ENCODE measurements around the gene SLC11A1. TPM values are rescaled to one million over a fixed set of nuclear protein-coding genes. Genes with fewer than 3 reads are reported as not detected.

SLC11A1 gene
- total and polyA plus RNA-seq, 5 donors from 2014 or later = 0.47 to 1.4 (median 0.74) TPM

GRCh38 chr2:218343591-218343990 lies 38.5 kb upstream of the SLC11A1 start:
- no peak overlapping the region for H3K4me3 ChIP-seq (ENCODE audit: low read depth, low read length)
- Mint-ChIP-seq H3K36me3 (no peaks in the 10 kb centered on the region), H3K4me3 (no peak overlapping the region), H3K9me3 (peaks cover 0 to 1% (median 0%) of the 10 kb centered on the region in 7 donors), H3K27ac (peak overlapping the region in 1 of 3 donors; percentile 40), H3K4me1 (peaks cover 0 to 2% (median under 1%) of the 10 kb centered on the region in 4 donors), H3K27me3 (peaks cover 7% of the 10 kb centered on the region)
- no peaks in the 10 kb centered on the region for H3K9me3 ChIP-seq (ENCODE audit: control insufficient read depth in 2 of 2, low read length in 2 of 2)
- no peaks in the 10 kb centered on the region for H3K4me1 ChIP-seq (ENCODE audit: control insufficient read depth, insufficient read depth, low read length, poor library complexity, severe bottlenecking)
- no peaks in the 10 kb centered on the region for H3K36me3 ChIP-seq (ENCODE audit: control insufficient read depth, insufficient read depth, low read length)
- DNase-seq (no peak), ATAC-seq (ENCODE audit: low read depth in 2 of 2) (no peak)
- H3K27me3 ChIP-seq (ENCODE audit: control insufficient read depth, insufficient read depth, low read length) = no peaks in the 10 kb centered on the region
- no peak overlapping the region for H3K27ac ChIP-seq (ENCODE audit: insufficient read depth, low read length, poor library complexity, severe bottlenecking)

- H3K4me3 Mint-ChIP-seq = no peak overlapping the region
- no peak overlapping the region for H3K4me3 ChIP-seq (ENCODE audit: low read depth, low read length)
- H3K27ac ChIP-seq (ENCODE audit: insufficient read depth, low read length, poor library complexity, severe bottlenecking) = no peak overlapping the region
- DNase-seq = no peak
- peak overlapping the region in 2 of 3 donors; percentile 31 to 40 for H3K27ac Mint-ChIP-seq
- H3K27me3 ChIP-seq (ENCODE audit: control insufficient read depth, insufficient read depth, low read length) = no peaks in the 10 kb centered on the region
- H3K4me1 Mint-ChIP-seq = peaks cover 0 to 2% (median under 1%) of the 10 kb centered on the region in 4 donors
- H3K9me3 Mint-ChIP-seq = peaks cover 0 to 1% (median 0%) of the 10 kb centered on the region in 7 donors
- H3K36me3 ChIP-seq (ENCODE audit: control insufficient read depth, insufficient read depth, low read length) = no peaks in the 10 kb centered on the region
- H3K9me3 ChIP-seq (ENCODE audit: control insufficient read depth in 2 of 2, low read length in 2 of 2) = no peaks in the 10 kb centered on the region
- no peak for ATAC-seq (ENCODE audit: low read depth in 2 of 2)
- H3K27me3 Mint-ChIP-seq = peaks cover 7% of the 10 kb centered on the region
- no peaks in the 10 kb centered on the region for H3K4me1 ChIP-seq (ENCODE audit: control insufficient read depth, insufficient read depth, low read length, poor library complexity, severe bottlenecking)
- no peaks in the 10 kb centered on the region for H3K36me3 Mint-ChIP-seq
Observed at GRCh38 chr2:218344090-218344754, 37.9 kb upstream of the SLC11A1 start.

GRCh38 chr2:218344755-218345417 lies 37.2 kb upstream of the SLC11A1 start:
- Histone ChIP-seq H3K4me3 (ENCODE audit: low read depth, low read length) (no peak overlapping the region), H3K4me1 (ENCODE audit: control insufficient read depth, insufficient read depth, low read length, poor library complexity, severe bottlenecking) (no peaks in the 10 kb centered on the region), H3K9me3 (ENCODE audit: control insufficient read depth in 2 of 2, low read length in 2 of 2) (no peaks in the 10 kb centered on the region), H3K27ac (ENCODE audit: insufficient read depth, low read length, poor library complexity, severe bottlenecking) (no peak overlapping the region), H3K27me3 (ENCODE audit: control insufficient read depth, insufficient read depth, low read length) (no peaks in the 10 kb centered on the region), H3K36me3 (ENCODE audit: control insufficient read depth, insufficient read depth, low read length) (no peaks in the 10 kb centered on the region)
- no peak overlapping the region for H3K27ac Mint-ChIP-seq
- peaks cover 7% of the 10 kb centered on the region for H3K27me3 Mint-ChIP-seq
- ATAC-seq (ENCODE audit: low read depth in 2 of 2) (no peak), DNase-seq (no peak)
- H3K36me3 Mint-ChIP-seq = no peaks in the 10 kb centered on the region
- peaks cover 0 to 6% (median 0%) of the 10 kb centered on the region in 7 donors for H3K9me3 Mint-ChIP-seq
- no peak overlapping the region for H3K4me3 Mint-ChIP-seq
- H3K4me1 Mint-ChIP-seq = peaks cover 0 to 2% (median under 1%) of the 10 kb centered on the region in 4 donors

- no peak for ATAC-seq (ENCODE audit: low read depth in 2 of 2)
- Mint-ChIP-seq H3K27ac (peak overlapping the region in 1 of 3 donors; percentile 75), H3K36me3 (no peaks in the 10 kb centered on the region), H3K4me3 (no peak overlapping the region), H3K4me1 (peaks cover 0 to 2% (median under 1%) of the 10 kb centered on the region in 4 donors), H3K9me3 (peaks cover 0 to 8% (median 0%) of the 10 kb centered on the region in 7 donors), H3K27me3 (peaks cover 5% of the 10 kb centered on the region)
- no peaks in the 10 kb centered on the region for H3K36me3 ChIP-seq (ENCODE audit: control insufficient read depth, insufficient read depth, low read length)
- no peak for DNase-seq
- H3K4me3 ChIP-seq (ENCODE audit: low read depth, low read length) = no peak overlapping the region
- H3K27ac ChIP-seq (ENCODE audit: insufficient read depth, low read length, poor library complexity, severe bottlenecking) = no peak overlapping the region
- H3K4me1 ChIP-seq (ENCODE audit: control insufficient read depth, insufficient read depth, low read length, poor library complexity, severe bottlenecking) = no peaks in the 10 kb centered on the region
- peaks cover 0 to under 1% of the 10 kb centered on the region in 2 experiments for H3K9me3 ChIP-seq (ENCODE audit: control insufficient read depth in 2 of 2, low read length in 2 of 2)
- no peaks in the 10 kb centered on the region for H3K27me3 ChIP-seq (ENCODE audit: control insufficient read depth, insufficient read depth, low read length)
Observed at GRCh38 chr2:218345491-218346236, 36.4 kb upstream of the SLC11A1 start.

- Mint-ChIP-seq H3K27me3 (no peaks in the 10 kb centered on the region), H3K4me3 (no peak overlapping the region), H3K36me3 (no peaks in the 10 kb centered on the region), H3K27ac (no peak overlapping the region), H3K4me1 (peaks cover 0 to 2% (median 0%) of the 10 kb centered on the region in 4 donors), H3K9me3 (peaks cover 0 to 15% (median 6%) of the 10 kb centered on the region in 7 donors)
- H3K9me3 ChIP-seq (ENCODE audit: control insufficient read depth in 2 of 2, low read length in 2 of 2) = peaks cover 10 to 14% of the 10 kb centered on the region in 2 experiments
- H3K4me1 ChIP-seq (ENCODE audit: control insufficient read depth, insufficient read depth, low read length, poor library complexity, severe bottlenecking) = no peaks in the 10 kb centered on the region
- ATAC-seq (ENCODE audit: low read depth in 2 of 2) (no peak), DNase-seq (no peak)
- H3K27ac ChIP-seq (ENCODE audit: insufficient read depth, low read length, poor library complexity, severe bottlenecking) = no peak overlapping the region
- H3K4me3 ChIP-seq (ENCODE audit: low read depth, low read length) = no peak overlapping the region
- no peaks in the 10 kb centered on the region for H3K36me3 ChIP-seq (ENCODE audit: control insufficient read depth, insufficient read depth, low read length)
- H3K27me3 ChIP-seq (ENCODE audit: control insufficient read depth, insufficient read depth, low read length) = no peaks in the 10 kb centered on the region
Observed at GRCh38 chr2:218347172-218347571, 34.9 kb upstream of the SLC11A1 start.

- H3K27me3 Mint-ChIP-seq = peaks cover 5% of the 10 kb centered on the region
- H3K27ac Mint-ChIP-seq = no peak overlapping the region
- H3K36me3 Mint-ChIP-seq = no peaks in the 10 kb centered on the region
- no peaks in the 10 kb centered on the region for H3K27me3 ChIP-seq (ENCODE audit: control insufficient read depth, insufficient read depth, low read length)
- H3K36me3 ChIP-seq (ENCODE audit: control insufficient read depth, insufficient read depth, low read length) = no peaks in the 10 kb centered on the region
- peaks cover 14 to 17% of the 10 kb centered on the region in 2 experiments for H3K9me3 ChIP-seq (ENCODE audit: control insufficient read depth in 2 of 2, low read length in 2 of 2)
- H3K4me3 ChIP-seq (ENCODE audit: low read depth, low read length) = no peak overlapping the region
- H3K4me1 Mint-ChIP-seq = peaks cover 0 to 4% (median 0%) of the 10 kb centered on the region in 4 donors
- ATAC-seq (ENCODE audit: low read depth in 2 of 2) (no peak), DNase-seq (no peak)
- no peak overlapping the region for H3K4me3 Mint-ChIP-seq
- H3K9me3 Mint-ChIP-seq = peaks cover 0 to 16% (median 8%) of the 10 kb centered on the region in 7 donors
- H3K27ac ChIP-seq (ENCODE audit: insufficient read depth, low read length, poor library complexity, severe bottlenecking) = no peak overlapping the region
- no peaks in the 10 kb centered on the region for H3K4me1 ChIP-seq (ENCODE audit: control insufficient read depth, insufficient read depth, low read length, poor library complexity, severe bottlenecking)
Observed at GRCh38 chr2:218354045-218354444, 28.0 kb upstream of the SLC11A1 start.

- Histone ChIP-seq H3K4me1 (ENCODE audit: control insufficient read depth, insufficient read depth, low read length, poor library complexity, severe bottlenecking) (no peaks in the 10 kb centered on the region), H3K9me3 (ENCODE audit: control insufficient read depth in 2 of 2, low read length in 2 of 2) (peaks cover 14 to 17% of the 10 kb centered on the region in 2 experiments), H3K36me3 (ENCODE audit: control insufficient read depth, insufficient read depth, low read length) (no peaks in the 10 kb centered on the region), H3K27ac (ENCODE audit: insufficient read depth, low read length, poor library complexity, severe bottlenecking) (no peak overlapping the region), H3K4me3 (ENCODE audit: low read depth, low read length) (no peak overlapping the region), H3K27me3 (ENCODE audit: control insufficient read depth, insufficient read depth, low read length) (no peaks in the 10 kb centered on the region)
- H3K27ac Mint-ChIP-seq = peak overlapping the region in 1 of 3 donors; percentile 74
- no peak overlapping the region for H3K4me3 Mint-ChIP-seq
- peaks cover 0 to 4% (median 0%) of the 10 kb centered on the region in 4 donors for H3K4me1 Mint-ChIP-seq
- H3K36me3 Mint-ChIP-seq = no peaks in the 10 kb centered on the region
- H3K9me3 Mint-ChIP-seq = peaks cover 0 to 14% (median 8%) of the 10 kb centered on the region in 7 donors
- ATAC-seq (ENCODE audit: low read depth in 2 of 2) (no peak), DNase-seq (no peak)
- peaks cover 5% of the 10 kb centered on the region for H3K27me3 Mint-ChIP-seq
Observed at GRCh38 chr2:218354850-218355443, 27.1 kb upstream of the SLC11A1 start.

All from CD4-positive, CD25-positive, alpha-beta regulatory T cell (primary cell).